ENCODE results near the gene VGLL3.

VGLL3 gene

GRCh38 chr3:86988235-86988634 is 2.7 kb downstream of the VGLL3 start:
- Histone ChIP-seq H4K20me1 (ENCODE audit: control insufficient read depth, insufficient read depth, low read depth, low read length) (no peaks in the 10 kb centered on the region), H3K4me2 (ENCODE audit: low read length) (no peak overlapping the region), H3K27ac (ENCODE audit: low read depth, low read length) (no peak overlapping the region), H3K36me3 (ENCODE audit: control insufficient read depth, low read length) (no peaks in the 10 kb centered on the region), H3K79me2 (ENCODE audit: control insufficient read depth, low read length) (no peaks in the 10 kb centered on the region), H3K4me3 (ENCODE audit: low read length) (no peak overlapping the region), H3K9me3 (ENCODE audit: control insufficient read depth, insufficient read depth, low read length) (no peaks in the 10 kb centered on the region; the same call in 1 of the 2 replicates), H3F3A (ENCODE audit: control insufficient read depth, insufficient read depth) (no peaks in the 10 kb centered on the region), H3K9me2 (replicated peaks; ENCODE audit: control insufficient read depth, low read length) (no peaks in the 10 kb centered on the region), H3K4me1 (ENCODE audit: control insufficient read depth, low read length) (no peaks in the 10 kb centered on the region), H3K27me3 (ENCODE audit: control insufficient read depth, low read length) (no peaks in the 10 kb centered on the region)
- TF ChIP-seq CTCF (IDR thresholded peaks at IDR 0.05; ENCODE audit: low read depth, low read length, poor library complexity, severe bottlenecking) (no peak), EZH2phosphoT487 (IDR thresholded peaks at IDR 0.05; ENCODE audit: borderline replicate concordance, low read length) (no peak)

GRCh38 chr3:86987421-86987715 is 3.6 kb downstream of the VGLL3 start:
- TF ChIP-seq CTCF (IDR thresholded peaks at IDR 0.05; ENCODE audit: low read depth, low read length, poor library complexity, severe bottlenecking) (no peak), EZH2phosphoT487 (IDR thresholded peaks at IDR 0.05; ENCODE audit: borderline replicate concordance, low read length) (no peak)
- Histone ChIP-seq H3K9me2 (replicated peaks; ENCODE audit: control insufficient read depth, low read length) (no peaks in the 10 kb centered on the region), H3K36me3 (ENCODE audit: control insufficient read depth, low read length) (no peaks in the 10 kb centered on the region), H3K4me2 (ENCODE audit: low read length) (no peak overlapping the region), H3K27me3 (ENCODE audit: control insufficient read depth, low read length) (no peaks in the 10 kb centered on the region), H3F3A (ENCODE audit: control insufficient read depth, insufficient read depth) (no peaks in the 10 kb centered on the region), H3K4me1 (ENCODE audit: control insufficient read depth, low read length) (no peaks in the 10 kb centered on the region), H3K9me3 (ENCODE audit: control insufficient read depth, insufficient read depth, low read length) (no peaks in the 10 kb centered on the region; the same call in 1 of the 2 replicates), H3K79me2 (ENCODE audit: control insufficient read depth, low read length) (no peaks in the 10 kb centered on the region), H3K4me3 (ENCODE audit: low read length) (no peak overlapping the region), H3K27ac (ENCODE audit: low read depth, low read length) (no peak overlapping the region), H4K20me1 (ENCODE audit: control insufficient read depth, insufficient read depth, low read depth, low read length) (no peaks in the 10 kb centered on the region)

- no peaks in the 10 kb centered on the region for H3K36me3 ChIP-seq (ENCODE audit: control insufficient read depth, low read length)
- H3K27me3 ChIP-seq (ENCODE audit: control insufficient read depth, low read length) = no peaks in the 10 kb centered on the region
- no peaks in the 10 kb centered on the region for H4K20me1 ChIP-seq (ENCODE audit: control insufficient read depth, insufficient read depth, low read depth, low read length)
- no peak overlapping the region for H3K27ac ChIP-seq (ENCODE audit: low read depth, low read length)
- H3K9me2 ChIP-seq (replicated peaks; ENCODE audit: control insufficient read depth, low read length) = no peaks in the 10 kb centered on the region
- H3K4me2 ChIP-seq (ENCODE audit: low read length) = no peak overlapping the region
- no peaks in the 10 kb centered on the region for H3F3A ChIP-seq (ENCODE audit: control insufficient read depth, insufficient read depth)
- no peaks in the 10 kb centered on the region for H3K4me1 ChIP-seq (ENCODE audit: control insufficient read depth, low read length)
- no peaks in the 10 kb centered on the region; the same call in 1 of the 2 replicates for H3K9me3 ChIP-seq (ENCODE audit: control insufficient read depth, insufficient read depth, low read length)
- TF ChIP-seq EZH2phosphoT487 (IDR thresholded peaks at IDR 0.05; ENCODE audit: borderline replicate concordance, low read length) (no peak), CTCF (IDR thresholded peaks at IDR 0.05; ENCODE audit: low read depth, low read length, poor library complexity, severe bottlenecking) (no peak)
- H3K4me3 ChIP-seq (ENCODE audit: low read length) = no peak overlapping the region
- H3K79me2 ChIP-seq (ENCODE audit: control insufficient read depth, low read length) = no peaks in the 10 kb centered on the region
Observed at GRCh38 chr3:86986671-86987420, 4.1 kb downstream of the VGLL3 start.
